HepG2 (cell line): ENCODE data around the gene COL25A1. TPM values are rescaled to one million over a fixed set of nuclear protein-coding genes. Genes with fewer than 3 reads are reported as not detected.

ENCODE experiments used
- ATF7 ChIP-seq, 2 experiments: fragments of 450-650 bp in 1 of 2; sonication (generic) in 1 of 2; formaldehyde crosslinking in 1 of 2; IDR thresholded peaks; 2 replicates each; pipeline versions ENCODE4 v1.4.0 to v1.6.1; 2016 to 2020; ENCODE audit warnings: antibody characterized with exemption in 1 of 2, mild to moderate bottlenecking in 1 of 2, missing genetic modification reagents in 1 of 2
- PCBP1 ChIP-seq: fragments of 200-400 bp; formaldehyde crosslinking; IDR thresholded peaks from 2 replicates; pipeline ENCODE4 v1.6.1; 2017; ENCODE audit warnings: mild to moderate bottlenecking, low read depth, low read length, borderline replicate concordance
- SNAPC4 ChIP-seq: sonication (generic); formaldehyde crosslinking; IDR thresholded peaks from 2 replicates; pipeline ENCODE4 v1.4.0; 2020; ENCODE audit warnings: mild to moderate bottlenecking, missing genetic modification reagents
- ZNF891 ChIP-seq: sonication (generic); formaldehyde crosslinking; IDR thresholded peaks from 2 replicates; pipeline ENCODE4 v1.5.0; 2020; ENCODE audit warnings: mild to moderate bottlenecking, missing genetic modification reagents
- polyA plus RNA-seq, 8 experiments: library from polyadenylated mRNA; depleted of rRNA in 3 of 8; stranded (reverse) in 7 of 8; unstranded in 1 of 8; fragments of >200 nt; fragmentation: Illumina TruSeq in 4 of 8; extraction: Trizol in 4 of 8; gene quantifications; 2 replicates each; pipeline versions ENCODE4 v1.2.1 to v1.2.3, GENCODE V29; 2011 to 2016; ENCODE audit warnings: low read depth in 4 of 8, missing spikeins in 1 of 8, mixed read lengths in 1 of 8; ENCODE audit not compliant: insufficient read depth in 1 of 8
- total RNA-seq, 5 experiments: library from RNA; depleted of rRNA; stranded (reverse); fragments of >200 nt; fragmentation: Illumina TruSeq; extraction: Trizol; gene quantifications; 2 replicates each; pipeline ENCODE4 v1.2.3, GENCODE V29; 2016; ENCODE audit warnings: low read depth in 1 of 5
- TF ChIP-seq, protein P1 (sequence below): sonication (generic); formaldehyde crosslinking; conservative IDR thresholded peaks from 2 replicates; pipeline ENCODE4 v1.4.0; 2020; ENCODE audit warnings: mild to moderate bottlenecking, missing genetic modification reagents, moderate library complexity

COL25A1 gene
- total and polyA plus RNA-seq, 2 of the 13 experiments (the other 11 are each of a cell fraction or from before 2014, with no cell fraction given) = not detected

DNA sequence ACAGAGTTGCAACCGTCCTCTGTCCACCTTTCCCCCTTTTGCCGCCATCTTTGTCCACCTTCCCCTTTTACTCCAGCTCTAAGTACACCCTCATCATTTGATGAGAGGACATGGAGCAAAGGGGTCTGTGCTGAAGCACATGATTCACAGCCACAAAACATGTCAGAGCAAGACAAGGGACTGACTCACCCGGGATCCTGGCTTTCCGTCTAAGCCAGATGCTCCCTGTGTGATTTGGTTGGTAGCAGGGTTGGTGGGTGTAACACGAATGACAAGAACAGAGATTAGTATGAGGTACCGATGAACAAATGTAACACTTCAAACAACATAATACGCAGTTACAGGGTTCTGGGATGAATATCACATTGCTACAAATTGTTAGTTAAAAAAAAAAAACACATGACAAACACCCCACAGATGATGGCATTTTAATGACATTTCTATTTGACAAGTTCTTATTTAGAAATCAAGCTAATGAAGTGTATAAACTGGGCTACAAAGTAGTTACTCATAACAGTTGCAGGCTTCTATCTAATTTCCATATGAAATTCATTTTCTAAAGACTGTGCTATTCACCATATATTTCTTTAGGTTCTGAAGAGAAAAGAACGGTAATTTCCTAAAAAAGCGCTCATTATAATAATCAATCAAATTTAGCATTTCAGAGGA lies 468.2 kb downstream of the COL25A1 start (continued):
- TF ChIP-seq, protein P1, sequence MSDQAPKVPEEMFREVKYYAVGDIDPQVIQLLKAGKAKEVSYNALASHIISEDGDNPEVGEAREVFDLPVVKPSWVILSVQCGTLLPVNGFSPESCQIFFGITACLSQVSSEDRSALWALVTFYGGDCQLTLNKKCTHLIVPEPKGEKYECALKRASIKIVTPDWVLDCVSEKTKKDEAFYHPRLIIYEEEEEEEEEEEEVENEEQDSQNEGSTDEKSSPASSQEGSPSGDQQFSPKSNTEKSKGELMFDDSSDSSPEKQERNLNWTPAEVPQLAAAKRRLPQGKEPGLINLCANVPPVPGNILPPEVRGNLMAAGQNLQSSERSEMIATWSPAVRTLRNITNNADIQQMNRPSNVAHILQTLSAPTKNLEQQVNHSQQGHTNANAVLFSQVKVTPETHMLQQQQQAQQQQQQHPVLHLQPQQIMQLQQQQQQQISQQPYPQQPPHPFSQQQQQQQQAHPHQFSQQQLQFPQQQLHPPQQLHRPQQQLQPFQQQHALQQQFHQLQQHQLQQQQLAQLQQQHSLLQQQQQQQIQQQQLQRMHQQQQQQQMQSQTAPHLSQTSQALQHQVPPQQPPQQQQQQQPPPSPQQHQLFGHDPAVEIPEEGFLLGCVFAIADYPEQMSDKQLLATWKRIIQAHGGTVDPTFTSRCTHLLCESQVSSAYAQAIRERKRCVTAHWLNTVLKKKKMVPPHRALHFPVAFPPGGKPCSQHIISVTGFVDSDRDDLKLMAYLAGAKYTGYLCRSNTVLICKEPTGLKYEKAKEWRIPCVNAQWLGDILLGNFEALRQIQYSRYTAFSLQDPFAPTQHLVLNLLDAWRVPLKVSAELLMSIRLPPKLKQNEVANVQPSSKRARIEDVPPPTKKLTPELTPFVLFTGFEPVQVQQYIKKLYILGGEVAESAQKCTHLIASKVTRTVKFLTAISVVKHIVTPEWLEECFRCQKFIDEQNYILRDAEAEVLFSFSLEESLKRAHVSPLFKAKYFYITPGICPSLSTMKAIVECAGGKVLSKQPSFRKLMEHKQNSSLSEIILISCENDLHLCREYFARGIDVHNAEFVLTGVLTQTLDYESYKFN (CRISPR knock-in tag) = no peak
- TF ChIP-seq PCBP1 = no peak
- no peak for TF ChIP-seq ATF7 (IDR thresholded peaks at IDR 0.05)
- no peak for TF ChIP-seq ATF7 (CRISPR knock-in tag; IDR thresholded peaks at IDR 0.05)
- TF ChIP-seq SNAPC4 = no peak
- TF ChIP-seq ZNF891 = no peak
- TF ChIP-seq, all 625 proteins: peak for 0
